K562 (cell line): ENCODE results near the gene CXCL17. TPM values are rescaled to one million over a fixed set of nuclear protein-coding genes. Genes with fewer than 3 reads are reported as not detected.

Source experiments
- ATAC-seq: fragments of 200-7000 bp; cut with Tn5 transposase; 3 replicates; pipeline ENCODE4 v1.9.1; 2020; ENCODE audit warnings: moderate library complexity
- BruUV-seq: library from RNA; stranded (reverse); fragments of 400-500 nt; replicated peaks from 2 replicates; lab custom pipeline; 2021; lab: Mats Ljungman, UMichigan
- CTCF ChIA-PET: fragments of 300-600 bp; formaldehyde crosslinking; extraction: SDS; loops from one replicate; lab custom pipeline; 2021; ENCODE audit warnings: low intra/inter-chr PET ratio; lab: Yijun Ruan, JAX
- POLR2A ChIA-PET: fragments of 300-600, 350-650 bp; sonication (Branson Sonifier 250); formaldehyde crosslinking; extraction: SDS; loops from one replicate; lab custom pipeline; 2021; ENCODE audit warnings: antibody characterized with exemption, inconsistent platforms; lab: Yijun Ruan, JAX
- DNase-seq, 4 experiments: peaks; one replicate each; pipeline versions ENCODE4 v3.0.0 to v3.0.0-alpha.2; 2011 to 2018; ENCODE audit warnings: low spot score in 3 of 4, mixed read lengths in 3 of 4; ENCODE audit errors: extremely low read depth in 1 of 4
- FAIRE-seq: peaks from 2 replicates; lab custom pipeline; 2011; peaks lifted over from hg19 to GRCh38; lab: Jason Lieb, UNC
- H2AFZ ChIP-seq: 2 replicates; pipeline ENCODE4 v1.6.0; 2011; ENCODE audit warnings: low read depth, low read length, control low read depth, inconsistent platforms
- H3K27ac ChIP-seq: fragments of 200-600 bp; 3 replicates; pipeline ENCODE4 v1.8.0; 2011; ENCODE audit warnings: low read depth, mild to moderate bottlenecking, control low read depth, inconsistent platforms, low read length, moderate library complexity, mixed read lengths; ENCODE audit errors: extremely low read depth
- H3K27me3 ChIP-seq, 2 experiments: fragments of 300-600 bp in 1 of 2; 2 replicates in 1 of 2; 3 replicates in 1 of 2; pipeline versions ENCODE4 v1.6.0 to v1.8.0; 2011; ENCODE audit warnings: inconsistent platforms in 2 of 2, low read length in 2 of 2, mild to moderate bottlenecking in 1 of 2, mixed read lengths in 1 of 2, moderate library complexity in 1 of 2; ENCODE audit not compliant: control insufficient read depth in 2 of 2, insufficient read depth in 2 of 2
- H3K36me3 ChIP-seq: fragments of 300-600 bp; 3 replicates; pipeline ENCODE4 v1.8.0; 2011; ENCODE audit warnings: mild to moderate bottlenecking, low read length, inconsistent platforms; ENCODE audit not compliant: control insufficient read depth, insufficient read depth
- H3K4me1 ChIP-seq, 2 experiments: fragments of 200-600 bp in 1 of 2; replicated peaks in 1 of 2; 2 replicates in 1 of 2; 3 replicates in 1 of 2; pipeline versions ENCODE4 v1.5.1 to v1.8.0; 2011; ENCODE audit warnings: inconsistent platforms in 2 of 2, low read length in 2 of 2, mild to moderate bottlenecking in 1 of 2, mixed read lengths in 1 of 2, moderate library complexity in 1 of 2; ENCODE audit not compliant: control insufficient read depth in 2 of 2, insufficient read depth in 2 of 2
- H3K4me2 ChIP-seq: 2 replicates; pipeline ENCODE4 v1.6.1; 2011; ENCODE audit warnings: low read length, control low read depth, inconsistent platforms, mixed read lengths; ENCODE audit not compliant: insufficient read depth
- H3K4me3 ChIP-seq: fragments of 200-600 bp; sonication (generic), shearing (Covaris generic); 2 replicates; pipeline ENCODE4 v1.5.1; 2016; ENCODE audit warnings: control low read depth, inconsistent platforms
- H3K79me2 ChIP-seq: fragments of 200-600 bp; 3 replicates; pipeline ENCODE4 v1.8.0; 2011; ENCODE audit warnings: low read length, inconsistent platforms; ENCODE audit not compliant: control insufficient read depth, insufficient read depth
- H3K9ac ChIP-seq, 2 experiments: 2 replicates each; pipeline versions ENCODE4 v1.6.0 to v1.6.1; 2011; ENCODE audit warnings: low read depth in 2 of 2, low read length in 2 of 2, control low read depth in 1 of 2, inconsistent platforms in 1 of 2, mild to moderate bottlenecking in 1 of 2, mixed read lengths in 1 of 2; ENCODE audit not compliant: insufficient read depth in 1 of 2
- H3K9me1 ChIP-seq: one replicate; pipeline ENCODE4 v1.6.0; 2011; ENCODE audit warnings: inconsistent platforms, mild to moderate bottlenecking, low read length, moderate library complexity; ENCODE audit not compliant: control insufficient read depth, insufficient read depth
- H3K9me3 ChIP-seq: replicated peaks from 2 replicates; pipeline ENCODE4 v1.5.1; 2011; ENCODE audit warnings: low read depth, low read length, inconsistent platforms; ENCODE audit not compliant: control insufficient read depth, insufficient read depth
- H4K20me1 ChIP-seq: replicated peaks from 2 replicates; pipeline ENCODE4 v1.6.1; 2011; ENCODE audit warnings: low read length, inconsistent platforms, mixed read lengths; ENCODE audit not compliant: control insufficient read depth, insufficient read depth
- AFF1 ChIP-seq, 2 experiments: fragments of 450-650 bp; IDR thresholded peaks; 2 replicates each; pipeline ENCODE4 v1.6.1; 2018; ENCODE audit warnings: mild to moderate bottlenecking in 2 of 2, low read depth in 1 of 2; ENCODE audit not compliant: partially characterized antibody in 2 of 2
- ATF4 ChIP-seq: fragments of 450-650 bp; formaldehyde crosslinking; IDR thresholded peaks from 2 replicates; pipeline ENCODE4 v1.4.0; 2022; ENCODE audit warnings: mild to moderate bottlenecking, moderate library complexity
- BCL6 ChIP-seq: fragments of 250-450 bp; sonication (Bioruptor Pico); IDR thresholded peaks from 2 replicates; pipeline ENCODE4 v1.4.0; 2020
- C11orf30 ChIP-seq: fragments of 450-650 bp; IDR thresholded peaks from 2 replicates; pipeline ENCODE4 v1.6.1; 2016; ENCODE audit warnings: low read depth, mild to moderate bottlenecking
- HDAC3 ChIP-seq: fragments of 450-650 bp; IDR thresholded peaks from 2 replicates; pipeline ENCODE4 v1.6.1; 2018; ENCODE audit warnings: borderline replicate concordance, mild to moderate bottlenecking, moderate library complexity; ENCODE audit not compliant: partially characterized antibody
- KLF1 ChIP-seq: fragments of 450-650 bp; IDR thresholded peaks from 2 replicates; pipeline ENCODE4 v1.6.1; 2016; ENCODE audit warnings: missing genetic modification characterization, missing compliant biosample characterization
- LEF1 ChIP-seq: fragments of 450-650 bp; IDR thresholded peaks from 2 replicates; pipeline ENCODE4 v1.6.1; 2016; ENCODE audit warnings: mild to moderate bottlenecking
- PCBP1 ChIP-seq: fragments of 200-400 bp; formaldehyde crosslinking; IDR thresholded peaks from 2 replicates; pipeline ENCODE4 v1.6.1; 2018; ENCODE audit warnings: mild to moderate bottlenecking, low read depth, low read length; ENCODE audit not compliant: poor library complexity, severe bottlenecking
- SFPQ ChIP-seq: fragments of 200-400 bp; formaldehyde crosslinking; IDR thresholded peaks from 2 replicates; pipeline ENCODE4 v1.6.1; 2017; ENCODE audit warnings: mild to moderate bottlenecking, low read depth, low read length, moderate library complexity
- SMAD1 ChIP-seq: fragments of 150-350 bp; IDR thresholded peaks from 2 replicates; pipeline ENCODE4 v1.6.1; 2014; ENCODE audit warnings: low read length, low read depth; ENCODE audit not compliant: partially characterized antibody
- XRCC3 ChIP-seq: fragments of 450-650 bp; IDR thresholded peaks from 2 replicates; pipeline ENCODE4 v1.6.1; 2017; ENCODE audit warnings: mild to moderate bottlenecking, moderate library complexity
- ZFX ChIP-seq: sonication (generic); formaldehyde crosslinking; IDR thresholded peaks from 2 replicates; pipeline ENCODE4 v1.8.0; 2022; ENCODE audit warnings: mild to moderate bottlenecking, missing genetic modification reagents, moderate library complexity
- ZNF3 ChIP-seq: fragments of 250-450 bp; sonication (Bioruptor Pico); IDR thresholded peaks from 2 replicates; pipeline ENCODE4 v1.5.0; 2021; ENCODE audit warnings: mild to moderate bottlenecking, moderate library complexity
- ZNF76 ChIP-seq: fragments of 250-450 bp; sonication (Bioruptor Pico); IDR thresholded peaks from 2 replicates; pipeline ENCODE4 v1.4.0; 2020; ENCODE audit warnings: mild to moderate bottlenecking, moderate library complexity, borderline replicate concordance
- WGBS: fragments of 100-300 bp; shearing (Covaris generic); methylation state at CpG from one replicate; pipeline ENCODE4 v1.1.6; 2016; ENCODE audit warnings: low coverage, mixed read lengths; ENCODE audit not compliant: insufficient coverage; ENCODE audit errors: missing lambda C conversion rate; 5-methylcytosine and 5-hydroxymethylcytosine counted together
- in situ Hi-C: fragments of 300-500 bp; cut with MboI; formaldehyde crosslinking; loops from 4 replicates; pipeline ENCODE4 v1.15.0; 2018; ENCODE audit warnings: inconsistent platforms, mixed read lengths
- intact Hi-C: fragments of 100-400 bp; cut with micrococcal nuclease; formaldehyde crosslinking; loops from 2 replicates; pipeline ENCODE4 v1.14.2; 2022
- polyA plus RNA-seq, 8 experiments: library from polyadenylated mRNA; depleted of rRNA in 4 of 8; stranded (reverse) in 5 of 8; unstranded in 3 of 8; fragments of >200 nt; fragmentation: Nextera tagmentation in 2 of 8; fragmentation: Illumina TruSeq in 1 of 8; extraction: Ambion mirVana in 2 of 8; extraction: Trizol in 1 of 8; gene quantifications; 2 replicates each; pipeline versions ENCODE4 v1.2.1 to v1.2.3, GENCODE V29; 2011 to 2014; ENCODE audit warnings: inconsistent platforms in 1 of 8, missing spikeins in 1 of 8
- total RNA-seq, 7 experiments: library from RNA; depleted of rRNA in 6 of 7; stranded (reverse); fragments of >200 nt in 6 of 7; fragmentation: Illumina TruSeq in 2 of 7; extraction: Trizol in 2 of 7; gene quantifications; 2 replicates each; pipeline versions ENCODE4 v1.2.1 to v1.2.3, GENCODE V29; 2011 to 2021; ENCODE audit warnings: low replicate concordance in 1 of 7

The CXCL17 gene
- total and polyA plus RNA-seq, 9 of the 15 experiments (the other 6 are each of a cell fraction or from before 2014, with no cell fraction given), result 0.10 to 0.15 TPM; not detected in 7

- peak overlapping the region in 1 of 2 experiments; percentile 19; a peak in 1 of 4 replicates for H3K9ac ChIP-seq
These were observed 35.0 kb downstream of the CXCL17 start for GRCh38 chr19:42407816-42408175.

More at GRCh38 chr19:42407816-42408175, 35.0 kb downstream of the CXCL17 start:
- DNase-seq (no peak), FAIRE-seq (no peak)
- Histone ChIP-seq H3K79me2 (no peaks in the 10 kb centered on the region), H3K9me3 (no peaks in the 10 kb centered on the region), H3K4me3 (no peak overlapping the region), H3K4me1 (peaks cover 0 to 43% of the 10 kb centered on the region in 2 experiments; a peak in 2 of 5 replicates), H3K27ac (no peak overlapping the region), H3K9me1 (no peaks in the 10 kb centered on the region)
- 37% methylated on average over 8 of the region's 10 CpGs for WGBS
- CTCF ChIA-PET, result no interaction called here
- no peak for TF ChIP-seq BCL6
- no peak for TF ChIP-seq ZNF76 (CRISPR knock-in tag)
- no peak for TF ChIP-seq HDAC3
- TF ChIP-seq ZFX (CRISPR knock-in tag), result no peak
- no peak for TF ChIP-seq KLF1 (tag)
- TF ChIP-seq AFF1 (IDR thresholded peaks at IDR 0.05; ENCODE audit: low read depth in 1 of 2, partially characterized antibody in 2 of 2), result no peak
- no peak for TF ChIP-seq C11orf30
- no peak for TF ChIP-seq PCBP1
- no peak for TF ChIP-seq SFPQ
- TF ChIP-seq ZNF3 (CRISPR knock-in tag), result no peak
- TF ChIP-seq XRCC3, result no peak
- TF ChIP-seq ATF4 (CRISPR knock-in tag), result no peak
- TF ChIP-seq SMAD1, result no peak
- no peak for TF ChIP-seq LEF1
- TF ChIP-seq, all 486 proteins: peak for 0
- in situ Hi-C loops, result no loop called here
- no TSS peak for BruUV-seq
- POLR2A ChIA-PET, result interaction anchor here (1.3 kb wide), 1 partner anchor 11 kb away, joined by 13 read pairs; no protein-coding TSS in a partner anchor
- Histone ChIP-seq H3K27me3 (peaks cover 0 to 7% of the 10 kb centered on the region in 2 experiments; a peak in 3 of 5 replicates), H4K20me1 (peaks cover 34% of the 10 kb centered on the region), H3K36me3 (no peaks in the 10 kb centered on the region), H3K4me2 (no peak overlapping the region), H2AFZ (no peak overlapping the region)
- ATAC-seq, result no peak
- intact Hi-C loops, result no loop called here
